NOMO-1 treated with DMSO at 0.1 percent for 48 hours (cell line): Measurements from ENCODE around the gene THSD4.

Source experiments
- DNase-seq: peaks from one replicate; lab custom pipeline; 2025; ENCODE audit not compliant: unreplicated experiment; lab: John Stamatoyannopoulos, UW

The THSD4 gene

DNA sequence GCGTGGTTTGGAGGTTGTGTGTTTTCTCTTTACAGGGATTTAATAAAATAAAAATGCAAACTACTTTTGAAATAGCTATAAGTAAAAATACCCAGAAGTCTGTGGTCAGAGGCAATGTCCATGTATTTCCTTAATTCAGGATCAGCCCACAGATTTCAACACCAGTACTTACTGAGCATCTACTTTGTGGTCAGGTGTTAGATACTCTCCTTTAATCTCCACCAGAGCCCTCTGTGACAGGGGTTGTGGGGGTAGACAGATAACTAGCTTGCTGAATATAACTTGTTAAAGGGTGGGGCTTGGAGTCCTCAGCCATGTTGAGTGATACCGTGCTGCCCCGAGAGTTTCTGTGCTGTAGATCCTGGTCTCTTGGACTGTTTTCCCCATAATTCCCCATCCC lies 451.0 kb downstream of the THSD4 start:
- no peak for DNase-seq

DNA sequence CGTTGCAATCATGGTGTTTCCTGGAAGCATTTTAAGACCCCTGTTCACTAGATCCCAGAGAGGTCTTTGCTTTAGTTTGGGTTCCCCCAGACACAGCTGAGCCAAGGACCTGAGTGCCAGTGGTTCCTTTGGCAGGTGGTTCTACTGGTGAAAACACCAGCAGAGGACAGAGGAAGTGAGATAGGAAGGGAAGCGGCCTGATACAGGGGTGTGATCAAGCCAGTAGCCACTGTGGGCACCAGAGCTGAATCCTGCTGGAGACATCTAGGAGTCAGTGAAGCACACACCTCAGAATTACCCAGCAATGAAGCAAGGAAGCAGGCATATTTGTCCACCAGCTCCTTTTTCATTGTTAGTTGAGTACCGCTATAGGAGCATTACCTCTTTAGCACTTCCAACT lies 451.9 kb downstream of the THSD4 start:
- DNase-seq, result no peak

DNA sequence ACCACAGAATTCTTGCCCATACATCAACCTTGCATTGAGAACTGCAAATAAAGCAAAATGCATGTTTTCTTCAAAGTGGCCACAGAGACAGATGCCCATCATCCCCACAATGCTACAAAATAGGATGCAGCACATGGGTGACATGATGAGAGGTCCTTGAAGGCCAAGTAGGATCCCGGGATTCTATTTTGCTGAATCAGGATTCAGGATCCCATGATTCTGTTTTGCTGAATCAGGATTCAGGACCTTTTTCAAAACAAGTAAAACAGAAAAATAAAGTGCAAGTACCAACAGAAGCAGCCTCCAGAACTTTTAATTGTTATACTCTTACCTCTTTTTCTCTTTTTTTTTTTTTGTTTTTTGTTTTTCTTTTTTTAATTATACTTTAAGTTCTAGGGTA lies 453.0 kb downstream of the THSD4 start:
- no peak for DNase-seq

DNA sequence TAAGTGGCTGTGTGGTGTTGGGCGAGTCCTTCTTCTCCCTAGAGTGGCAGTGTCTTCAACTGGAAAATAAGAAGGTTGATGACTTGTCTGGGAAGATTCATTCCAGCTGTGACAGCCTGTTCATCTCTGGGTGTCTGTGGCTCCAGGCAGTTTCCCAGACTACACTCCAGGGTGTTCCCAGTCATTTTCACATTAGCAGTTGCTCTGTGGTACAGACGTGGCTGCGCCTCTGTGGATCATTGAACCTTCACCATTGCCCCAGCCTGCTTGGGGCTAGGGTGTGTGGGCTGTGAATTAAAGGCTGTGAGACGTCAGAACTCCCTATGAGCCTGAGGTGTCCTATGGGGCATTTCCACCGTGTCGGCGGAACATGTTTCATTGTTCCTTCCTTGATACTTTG lies 455.5 kb downstream of the THSD4 start:
- no peak for DNase-seq

DNA sequence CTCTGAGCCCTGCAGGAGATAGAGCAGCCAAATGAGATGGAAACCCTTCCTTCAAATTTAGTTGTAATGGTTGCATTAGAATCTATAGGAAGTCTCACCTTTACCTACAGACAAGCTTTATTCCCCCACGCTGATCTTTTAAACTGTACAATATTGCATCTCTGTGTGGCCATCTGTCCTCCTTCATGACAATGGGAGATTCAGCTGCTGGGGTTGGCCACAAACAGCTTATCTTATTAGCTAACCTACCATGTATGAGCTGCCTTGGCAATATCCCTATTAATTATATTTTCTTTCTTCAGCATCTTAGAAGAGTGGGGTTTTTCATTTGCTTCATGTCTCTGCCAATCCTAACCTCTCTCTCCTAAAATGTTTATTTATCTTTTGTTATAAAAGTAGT lies 456.4 kb downstream of the THSD4 start:
- DNase-seq, result no peak

DNA sequence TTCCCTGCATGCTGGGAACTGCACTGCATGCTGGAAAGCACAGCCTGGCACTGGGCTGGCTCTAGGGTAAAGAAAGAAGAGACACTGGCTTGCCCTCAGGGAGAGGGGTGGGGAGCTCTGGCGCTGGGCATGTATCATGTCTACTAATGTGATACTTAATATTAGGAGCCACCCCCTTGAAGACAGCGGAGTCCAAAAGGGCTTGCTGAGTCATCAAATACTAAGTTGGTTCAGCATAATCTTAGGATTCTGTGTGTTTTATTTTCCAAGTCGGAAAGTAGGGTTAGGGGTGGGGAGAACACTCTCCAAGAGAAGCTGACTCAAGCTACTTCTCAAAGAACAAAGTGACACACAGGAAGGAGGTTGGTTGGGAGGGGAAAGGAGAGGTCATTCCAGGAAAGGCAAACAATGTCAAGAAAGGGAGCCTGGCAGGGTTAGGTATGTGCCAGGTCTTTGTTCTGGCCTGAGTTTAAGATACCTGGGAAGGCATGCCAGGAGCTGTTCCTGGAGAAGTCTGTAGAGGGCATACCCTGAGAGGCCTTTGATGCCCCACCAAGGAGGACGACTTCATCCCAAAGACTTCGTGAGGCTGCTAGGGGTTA lies 457.3 kb downstream of the THSD4 start:
- DNase-seq, result no peak

DNA sequence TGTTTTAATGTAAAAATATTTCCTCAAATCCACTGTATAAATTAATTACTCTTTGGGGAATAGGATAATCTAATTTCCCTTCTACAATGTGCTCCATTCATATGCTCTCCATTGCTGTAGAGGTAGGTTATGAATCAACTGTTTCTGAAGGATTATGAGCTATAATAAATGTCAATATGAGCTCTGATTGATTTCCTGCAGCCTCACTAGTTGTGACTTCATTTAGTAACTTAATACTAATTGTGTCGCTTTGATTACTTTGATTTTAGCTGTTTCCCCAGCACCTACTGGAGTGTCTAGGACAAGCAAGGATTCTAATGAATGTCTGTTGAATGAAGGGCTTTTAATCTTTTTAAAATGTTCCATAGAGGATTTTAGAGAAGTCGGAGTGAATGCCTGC lies 458.3 kb downstream of the THSD4 start:
- no peak for DNase-seq

DNA sequence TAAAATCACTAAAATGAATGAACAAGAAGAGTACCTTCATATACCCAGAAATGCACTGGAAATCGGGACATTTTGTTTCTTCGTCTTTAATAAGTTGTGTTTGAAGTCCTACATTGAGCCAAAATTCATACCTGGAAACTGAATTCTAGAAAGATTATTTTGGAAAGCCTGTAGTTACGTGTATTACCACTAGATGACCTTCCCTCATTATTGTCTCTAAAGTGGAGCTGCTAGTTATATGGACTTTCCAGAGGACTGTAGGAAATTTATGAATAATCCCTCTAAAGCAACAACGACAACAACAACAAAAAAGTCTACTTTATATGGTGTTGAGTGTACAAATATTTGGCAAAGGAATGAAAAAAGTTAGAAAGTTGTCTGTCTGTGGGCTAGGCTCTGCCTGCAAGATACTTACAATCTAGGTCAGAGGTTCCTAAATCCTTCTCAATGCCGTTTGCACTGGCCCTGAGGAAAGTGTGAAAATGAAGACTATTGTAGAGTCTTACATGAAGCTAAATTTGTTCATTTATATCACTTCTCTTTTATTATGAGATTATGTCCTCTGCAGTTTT lies 460.3 kb downstream of the THSD4 start:
- no peak for DNase-seq

DNA sequence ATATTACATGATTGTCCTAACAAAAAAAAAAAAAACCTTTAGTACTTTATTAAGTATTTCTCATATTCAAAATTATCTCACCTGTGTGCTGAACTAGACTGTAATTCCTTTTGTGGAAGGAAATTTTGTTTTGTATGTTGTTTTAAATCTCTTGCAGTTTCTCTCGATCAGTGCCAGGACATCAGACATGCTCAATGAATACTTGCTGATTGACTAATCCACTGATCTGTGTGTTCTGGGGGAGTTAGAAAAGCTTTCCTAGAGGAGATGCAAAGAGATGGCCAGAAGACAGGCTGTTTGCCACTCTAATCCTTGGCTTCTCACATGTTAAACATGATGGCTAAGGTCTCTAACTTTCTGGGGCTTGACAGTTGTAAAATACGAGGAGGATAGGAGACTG lies 461.8 kb downstream of the THSD4 start:
- DNase-seq, result no peak

DNA sequence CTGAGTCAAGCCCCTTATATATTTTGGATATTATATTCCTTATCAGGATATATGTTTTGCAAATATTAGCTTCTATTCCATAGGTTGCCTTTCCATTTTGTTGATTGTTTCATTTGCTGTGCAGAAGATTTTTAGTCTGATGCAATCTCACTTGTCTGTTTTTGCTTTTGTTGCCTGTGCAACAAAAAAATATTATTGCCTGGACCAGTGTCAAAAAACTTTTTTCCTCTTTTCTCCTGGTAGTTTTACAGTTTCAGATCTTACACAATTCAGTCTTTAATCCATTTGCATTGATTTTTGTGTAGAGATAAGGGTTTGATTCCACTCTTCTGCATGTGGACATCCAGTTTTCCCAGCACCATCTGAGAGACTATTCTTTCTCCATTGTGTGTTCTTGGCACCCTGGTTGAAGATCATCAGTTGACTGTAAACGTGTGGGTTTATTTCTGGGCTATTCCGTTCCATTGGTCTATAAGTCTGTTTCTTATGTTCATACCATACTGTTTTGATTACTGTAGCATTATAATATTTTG lies 466.2 kb downstream of the THSD4 start:
- DNase-seq, result no peak

DNA sequence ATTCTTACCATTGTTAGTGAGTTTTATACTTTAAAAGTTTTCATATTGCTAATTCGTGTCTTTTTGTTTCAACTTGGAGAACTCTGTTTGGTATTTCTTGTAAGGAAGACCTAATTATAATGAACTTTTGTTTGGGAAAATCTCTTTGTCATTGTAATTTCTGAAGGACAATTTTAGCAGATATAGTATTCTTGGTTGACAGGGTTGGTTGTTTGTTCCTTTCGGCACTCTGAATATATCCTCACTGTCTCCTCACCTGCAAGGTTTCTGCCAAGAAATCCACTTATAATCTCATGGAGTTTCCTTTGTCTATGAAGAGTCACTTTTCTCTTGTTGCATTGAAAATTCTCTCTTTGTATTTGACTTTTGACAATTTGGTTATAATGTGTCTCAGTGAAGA lies 469.9 kb downstream of the THSD4 start:
- no peak for DNase-seq

DNA sequence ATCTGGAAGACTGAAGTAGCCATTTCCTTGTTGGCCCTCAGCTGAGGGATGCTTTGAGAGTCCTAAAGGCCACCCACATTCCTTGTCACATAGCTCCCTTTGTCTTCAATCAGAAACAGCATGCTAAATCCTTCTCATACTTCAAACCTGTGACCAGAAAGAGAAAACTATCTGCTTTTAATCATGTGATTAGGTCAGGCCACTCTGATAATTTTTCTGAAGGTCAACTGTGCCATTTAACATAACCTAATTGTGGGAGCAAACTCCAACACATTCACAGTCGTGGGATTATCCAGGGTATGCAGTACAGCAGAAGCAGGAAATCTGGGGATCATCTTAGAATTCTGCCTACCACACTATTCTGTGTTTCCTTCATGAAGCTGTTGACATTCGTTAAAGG lies 471.2 kb downstream of the THSD4 start:
- no peak for DNase-seq

DNA sequence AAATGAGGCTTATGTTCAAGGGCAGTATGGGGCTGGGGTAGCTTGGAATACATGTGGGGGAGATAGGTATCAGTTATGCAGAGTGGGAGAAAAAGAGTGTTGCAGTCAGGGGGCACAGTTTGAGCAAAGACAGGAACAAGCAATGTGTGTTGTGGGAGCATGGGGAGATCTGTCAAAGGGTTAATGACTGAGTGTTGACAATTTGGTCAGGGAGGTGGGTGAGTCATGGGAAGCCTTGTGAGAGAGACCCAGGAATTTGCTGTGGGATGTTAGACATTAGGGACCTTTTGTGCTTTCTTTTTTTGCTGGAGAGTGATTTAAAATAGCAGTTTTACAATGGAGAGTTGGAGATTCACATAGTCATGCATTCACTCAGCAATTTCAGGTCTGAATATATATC lies 473.5 kb downstream of the THSD4 start:
- DNase-seq, result no peak

DNA sequence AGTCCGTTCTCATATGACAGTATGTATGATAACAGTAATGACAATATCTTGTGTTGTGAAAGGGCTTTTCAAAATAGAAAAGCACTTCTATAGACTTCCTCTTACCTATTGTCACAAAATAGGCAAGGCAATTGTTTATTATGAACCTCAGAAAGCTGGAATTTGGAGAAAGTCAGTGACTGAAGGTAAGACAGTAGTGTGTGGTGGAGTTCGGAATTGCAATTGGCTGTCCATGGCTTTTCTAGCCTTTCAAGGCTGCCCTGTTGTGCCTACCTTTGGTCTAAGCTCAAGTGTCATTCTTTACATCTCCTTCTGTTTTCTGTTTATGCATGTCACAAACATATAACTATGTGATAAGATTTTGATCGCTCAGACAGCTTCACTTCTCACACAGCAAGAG lies 475.8 kb downstream of the THSD4 start:
- DNase-seq, result no peak

DNA sequence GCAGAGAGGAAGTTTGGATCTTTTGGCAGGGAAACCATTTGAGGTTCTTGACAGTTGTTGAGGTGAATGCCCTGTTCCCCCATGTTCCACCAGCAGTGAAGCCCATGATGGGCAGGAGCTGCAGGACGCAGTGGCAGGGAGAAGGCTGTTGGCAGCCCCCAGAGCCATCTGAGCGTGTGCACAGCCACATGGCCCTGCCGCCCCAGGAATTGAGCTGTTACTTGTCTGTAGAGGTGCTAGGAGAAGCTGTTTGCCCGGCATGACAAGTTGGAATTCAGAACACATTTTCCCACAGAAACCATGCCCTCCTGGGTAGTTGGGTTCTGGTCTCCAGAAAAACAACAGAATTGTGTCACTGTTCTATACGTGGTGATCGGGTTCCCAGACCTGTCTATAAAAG lies 476.9 kb downstream of the THSD4 start:
- no peak for DNase-seq

DNA sequence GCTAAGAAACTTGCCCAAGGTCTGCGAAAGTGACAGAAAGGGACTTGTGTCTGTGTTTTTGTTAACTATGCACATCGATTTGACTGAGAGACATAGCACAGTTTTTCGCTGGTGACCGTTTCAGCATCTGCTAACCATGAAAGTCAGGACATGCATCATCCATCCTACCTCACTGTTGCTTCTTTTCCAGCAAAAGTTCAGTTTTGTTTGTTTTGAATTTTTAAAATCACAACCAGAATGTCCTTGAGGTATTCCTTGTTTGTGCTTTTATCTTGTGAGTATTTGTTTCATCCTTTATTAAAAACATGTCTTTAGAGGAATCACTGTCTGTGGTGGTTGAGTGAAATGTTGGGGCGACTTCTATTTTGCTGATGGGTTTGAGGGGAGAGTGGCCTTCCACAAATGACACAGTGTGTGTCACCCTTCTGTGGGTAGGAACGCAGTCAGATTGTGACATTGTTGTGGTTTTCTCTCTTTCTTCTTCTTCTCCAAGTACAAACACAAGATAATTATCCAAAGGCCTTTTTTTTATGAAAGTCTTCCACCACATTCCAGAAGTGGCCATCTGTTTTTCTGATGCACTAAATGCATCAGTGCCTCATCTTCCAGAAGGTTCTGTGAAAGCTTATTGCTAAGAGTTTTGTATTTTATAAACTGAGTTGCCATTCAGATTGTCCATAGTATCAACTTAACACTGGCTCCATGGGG lies 480.7 kb downstream of the THSD4 start:
- no peak for DNase-seq

DNA sequence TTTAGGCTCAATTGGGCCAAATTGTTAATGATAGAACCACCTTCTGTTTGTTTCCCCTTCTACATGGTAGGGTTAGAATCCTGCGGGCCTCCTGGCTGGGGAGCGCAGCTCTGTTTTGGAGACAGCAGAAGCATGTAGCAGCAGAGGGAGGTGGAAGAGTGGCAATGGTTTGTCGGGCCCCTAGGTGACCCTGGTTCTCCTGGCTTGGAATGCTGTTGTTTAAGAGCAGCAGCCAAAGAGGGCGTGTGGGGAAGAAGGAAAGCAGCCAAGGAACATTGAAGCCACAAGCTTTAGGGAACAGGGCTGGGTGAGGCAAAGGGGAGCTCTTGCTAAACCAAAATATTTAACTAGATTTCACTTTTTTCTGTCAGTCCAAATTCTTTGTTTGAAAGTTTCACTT lies 481.4 kb downstream of the THSD4 start:
- no peak for DNase-seq

DNA sequence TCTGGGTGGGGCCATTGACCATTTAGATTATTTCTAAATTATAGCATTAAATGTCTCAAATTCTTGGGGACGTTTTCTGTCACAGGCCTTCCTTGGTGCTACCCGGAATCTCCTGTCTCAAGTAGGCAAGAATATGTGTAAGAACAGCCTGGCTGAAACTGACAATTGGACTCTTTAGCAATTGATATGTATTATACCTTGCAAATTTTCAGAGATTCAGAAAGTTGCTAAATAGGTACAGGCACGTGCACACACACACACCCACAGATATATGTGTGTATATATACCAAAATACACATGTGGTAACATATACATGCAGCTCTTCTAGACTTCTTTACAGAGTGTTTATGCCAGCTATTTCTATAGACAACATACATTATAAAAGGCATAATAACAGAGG lies 481.9 kb downstream of the THSD4 start:
- DNase-seq, result no peak

DNA sequence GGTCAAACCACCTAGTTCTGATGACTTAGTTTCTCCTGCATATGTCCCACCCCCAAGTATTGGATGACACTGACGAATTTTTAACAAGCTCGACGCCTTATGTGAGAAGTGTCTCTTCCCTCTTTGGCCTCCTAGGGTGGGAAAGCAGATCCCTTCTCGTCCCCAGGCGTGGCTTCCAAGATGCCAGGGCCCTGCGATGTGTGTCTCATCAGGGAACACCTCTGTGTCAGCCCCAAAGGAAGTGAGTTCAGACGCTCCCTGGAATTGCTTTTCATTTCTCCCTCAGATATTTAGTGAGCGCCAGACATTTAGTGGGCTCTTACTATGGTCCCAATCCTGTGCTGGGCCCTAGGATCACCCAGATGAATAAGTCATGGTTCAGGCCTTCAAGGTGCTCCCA lies 482.4 kb downstream of the THSD4 start:
- no peak for DNase-seq

DNA sequence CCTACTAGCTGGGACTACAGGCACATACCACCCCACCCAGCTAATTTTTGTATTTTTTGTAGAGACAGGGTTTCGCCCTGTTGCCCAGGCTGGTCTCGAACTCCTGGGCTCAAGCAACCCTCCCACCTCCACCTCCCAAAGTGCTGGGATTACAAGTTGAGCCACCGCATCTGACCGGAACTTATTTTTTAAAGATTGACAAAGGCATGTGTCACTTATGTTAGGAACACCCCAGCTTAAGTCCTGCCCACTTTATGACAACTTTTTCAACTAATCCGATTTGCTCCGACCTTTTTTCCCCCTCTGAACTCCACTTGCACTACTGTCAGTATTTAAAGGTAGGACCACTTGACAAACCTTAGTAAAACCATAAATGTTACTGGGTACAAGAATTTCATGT lies 483.5 kb downstream of the THSD4 start:
- DNase-seq, result no peak

DNA sequence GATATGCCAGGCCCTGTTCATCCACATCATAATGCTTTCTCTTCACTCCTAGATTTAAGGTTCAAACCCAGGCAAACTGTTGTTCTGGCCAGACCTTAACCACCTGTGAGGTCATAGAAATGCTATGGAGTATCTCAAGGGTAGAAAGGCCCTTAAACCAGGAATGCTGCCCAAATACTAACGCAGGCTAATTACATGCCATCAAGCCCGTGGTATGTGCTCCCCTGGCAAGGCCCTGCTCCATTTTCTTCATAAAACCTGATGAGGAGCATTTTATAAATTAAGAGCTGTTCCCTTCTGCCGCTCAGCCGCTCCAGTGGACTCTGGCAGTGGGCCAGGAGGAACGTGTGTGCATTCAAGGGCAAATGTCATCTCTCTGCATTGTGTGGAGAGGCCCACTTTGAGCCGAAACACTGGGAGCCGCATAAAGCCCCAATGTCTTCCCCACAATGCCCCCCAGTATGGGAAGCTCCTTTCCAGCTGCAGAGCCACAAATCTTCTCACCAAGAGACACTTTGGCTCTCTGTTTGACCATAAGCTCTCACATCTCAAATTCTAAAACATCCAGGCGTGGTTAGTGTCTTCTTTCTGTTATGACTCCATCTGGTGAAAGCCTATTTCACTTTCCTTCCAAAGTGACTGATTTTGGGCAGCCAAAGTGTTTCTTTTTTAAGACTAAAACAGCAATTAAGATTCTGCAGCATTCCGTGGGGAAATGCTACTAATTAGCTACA lies 484.3 kb downstream of the THSD4 start:
- no peak for DNase-seq

DNA sequence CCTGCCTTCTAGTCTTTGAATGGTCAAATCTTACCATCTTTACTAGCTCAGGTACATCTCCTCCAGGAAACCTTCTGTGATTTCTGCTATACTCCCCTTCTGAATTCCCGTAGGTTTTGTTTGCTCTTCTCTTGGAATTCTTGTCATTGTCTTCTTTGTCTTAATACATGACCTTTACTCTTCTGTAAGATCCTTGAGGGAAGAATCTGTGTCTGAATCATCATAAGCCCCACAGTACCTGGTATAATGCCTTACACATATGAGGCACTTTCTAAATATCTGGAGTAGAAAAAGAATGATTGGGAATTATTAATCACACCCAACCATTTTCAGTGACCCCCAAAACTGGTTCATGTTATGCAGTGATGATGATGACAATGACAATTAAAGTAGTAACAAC lies 485.0 kb downstream of the THSD4 start:
- no peak for DNase-seq
